M059J (cell line): ENCODE measurements around the gene CTNNA3. TPM values are rescaled to one million over a fixed set of nuclear protein-coding genes. Genes with fewer than 3 reads are reported as not detected.
"Not testable (repeated sequence)": the region's sequence is repeated elsewhere in the genome, so short reads cannot be mapped to it uniquely, and the experiment has no call there.

Source experiments
- DNase-seq: peaks from one replicate; pipeline ENCODE4 v3.0.0-alpha.2; 2012; ENCODE audit warnings: low read depth
- total RNA-seq: library from RNA; depleted of rRNA; stranded (reverse); fragments of >200 nt; shearing (Covaris generic); gene quantifications from 2 replicates; pipeline ENCODE4 v1.2.3, GENCODE V29; 2014

The CTNNA3 gene
- total RNA-seq, 1 experiment from 2014 or later, result 0.02 TPM

GRCh38 chr10:67246066-67246555 is 449.9 kb downstream of the CTNNA3 start:
- no peak for DNase-seq

GRCh38 chr10:67242528-67242927 is 453.5 kb downstream of the CTNNA3 start:
- no peak for DNase-seq

GRCh38 chr10:67241451-67241850 is 454.5 kb downstream of the CTNNA3 start:
- no peak for DNase-seq

GRCh38 chr10:67239864-67240497 is 456.0 kb downstream of the CTNNA3 start:
- DNase-seq, result no peak

- not testable (repeated sequence) for DNase-seq
Observed at GRCh38 chr10:67230680-67231500, 465.1 kb downstream of the CTNNA3 start.

GRCh38 chr10:67225226-67225625 is 470.8 kb downstream of the CTNNA3 start:
- no peak for DNase-seq

GRCh38 chr10:67224553-67224952 is 471.4 kb downstream of the CTNNA3 start:
- no peak for DNase-seq

GRCh38 chr10:67222934-67223333 is 473.1 kb downstream of the CTNNA3 start:
- no peak for DNase-seq

GRCh38 chr10:67221939-67222494 is 474.0 kb downstream of the CTNNA3 start:
- DNase-seq, result no peak

- no peak for DNase-seq
Observed at GRCh38 chr10:67211680-67212079, 484.3 kb downstream of the CTNNA3 start.

- DNase-seq, result not testable (repeated sequence)
Observed at GRCh38 chr10:67207923-67208322, 488.1 kb downstream of the CTNNA3 start.

- DNase-seq, result no peak
Observed at GRCh38 chr10:67200913-67201564, 495.0 kb downstream of the CTNNA3 start.

- no peak for DNase-seq
Observed at GRCh38 chr10:67175354-67175753, 520.6 kb downstream of the CTNNA3 start.

GRCh38 chr10:67173787-67174186 is 522.2 kb downstream of the CTNNA3 start:
- DNase-seq, result no peak

- DNase-seq, result no peak
Observed at GRCh38 chr10:67171970-67172369, 524.0 kb downstream of the CTNNA3 start.

- no peak for DNase-seq
Observed at GRCh38 chr10:67156239-67156638, 539.8 kb downstream of the CTNNA3 start.

GRCh38 chr10:67151471-67151870 is 544.5 kb downstream of the CTNNA3 start:
- no peak for DNase-seq

- no peak for DNase-seq
Observed at GRCh38 chr10:67144530-67144929, 551.5 kb downstream of the CTNNA3 start.

GRCh38 chr10:67141300-67141699 is 554.7 kb downstream of the CTNNA3 start:
- DNase-seq, result no peak

GRCh38 chr10:67140641-67141040 is 555.4 kb downstream of the CTNNA3 start:
- no peak for DNase-seq

- no peak for DNase-seq
Observed at GRCh38 chr10:67127441-67127840, 568.6 kb downstream of the CTNNA3 start.

- no peak for DNase-seq
Observed at GRCh38 chr10:67119651-67120050, 576.3 kb downstream of the CTNNA3 start.
